Measurements from ENCODE around the gene CPE. TPM values are rescaled to one million over a fixed set of nuclear protein-coding genes. Genes with fewer than 3 reads are reported as not detected.

Gene CPE
- total RNA-seq, 1 experiment from 2014 or later = 29.3 TPM

DNA sequence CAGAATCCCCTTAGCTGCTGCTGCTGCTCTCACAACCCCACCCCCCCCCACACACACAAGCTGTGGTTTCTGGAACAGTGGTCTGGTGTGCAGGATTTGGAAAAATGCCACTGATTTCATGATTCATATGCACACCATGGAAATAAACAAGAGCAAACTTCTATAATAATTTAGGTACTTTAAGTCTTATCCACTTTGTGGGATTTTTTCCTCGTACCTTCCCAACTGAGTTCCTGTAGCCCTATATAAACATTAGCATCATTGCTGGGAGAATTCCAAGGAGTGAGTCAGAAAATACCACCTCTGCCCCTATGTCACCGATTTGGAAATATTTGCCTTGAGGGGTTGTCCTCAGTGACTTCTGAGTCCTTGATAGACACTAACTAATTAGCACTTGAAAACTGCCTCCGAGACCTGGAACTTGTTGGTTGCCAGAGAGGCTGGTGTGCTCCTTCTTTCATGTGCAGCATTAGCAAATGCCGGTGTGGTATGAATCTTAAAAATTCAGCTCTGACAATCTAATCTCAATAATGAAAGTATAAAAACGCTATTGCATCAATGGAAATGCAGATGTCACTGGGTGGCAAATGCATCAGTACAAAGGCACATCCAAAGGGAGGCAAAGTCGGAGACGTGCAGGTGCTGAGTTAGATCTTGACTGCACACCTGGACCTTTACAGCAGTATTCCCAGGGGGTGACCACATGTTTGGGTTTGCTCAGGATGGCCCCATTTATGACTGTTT is 61.8 kb downstream of the CPE start:
- H3K9me3 ChIP-seq (ENCODE audit: control insufficient read depth in 1 of 2, insufficient read depth in 1 of 2, low read depth in 1 of 2, low read length in 2 of 2) = no peaks in the 10 kb centered on the region
- DNase-seq (ENCODE audit: low read depth, low spot score) (peak; percentile 42), ATAC-seq (peak; percentile 77)
- 0 out of 2 replicates have a peak, but pooled peaks cover 3% of the 10 kb centered on the region for H3K27me3 ChIP-seq (ENCODE audit: insufficient read depth, low read length)
- BruUV-seq (replicated peaks) = no TSS peak
- no peak overlapping the region for H2AFZ ChIP-seq (ENCODE audit: low read depth, low read length, poor library complexity, severe bottlenecking)
- no peaks in the 10 kb centered on the region for H4K20me1 ChIP-seq (ENCODE audit: insufficient read depth)
- CTCF ChIA-PET = no interaction called here
- TF ChIP-seq FOSL1 (IDR thresholded peaks at IDR 0.05; ENCODE audit: low read depth) (peak; percentile 77), TCF7L2 (IDR thresholded peaks at IDR 0.05; ENCODE audit: borderline replicate concordance, extremely low read depth, insufficient read depth, insufficient read length) (peak; percentile 60), CBX3 (IDR thresholded peaks at IDR 0.05; ENCODE audit: low read depth) (no peak), ZNF274 (IDR thresholded peaks at IDR 0.05; ENCODE audit: low read depth, low read length) (no peak), ZFX (IDR thresholded peaks at IDR 0.05) (no peak), POLR2AphosphoS5 (IDR thresholded peaks at IDR 0.05; ENCODE audit: low read depth, low read length) (no peak), MAX (IDR thresholded peaks at IDR 0.05) (no peak), SP1 (IDR thresholded peaks at IDR 0.05; ENCODE audit: low read depth) (peak; percentile 44), YY1 (IDR thresholded peaks at IDR 0.05; ENCODE audit: extremely low read depth, insufficient replicate concordance, low read depth, low read length) (no peak), CEBPB (IDR thresholded peaks at IDR 0.05; ENCODE audit: low read depth) (peak; percentile 74), ELF1 (IDR thresholded peaks at IDR 0.05; ENCODE audit: borderline replicate concordance, low read depth) (no peak), SRF (IDR thresholded peaks at IDR 0.05; ENCODE audit: low read depth) (no peak), JUND (IDR thresholded peaks at IDR 0.05) (peak; percentile 63), EZH2phosphoT487 (IDR thresholded peaks at IDR 0.05; ENCODE audit: borderline replicate concordance) (no peak), POLR2A (IDR thresholded peaks at IDR 0.05; ENCODE audit: borderline replicate concordance, extremely low read depth, insufficient read depth, insufficient read length) (no peak), EGR1 (IDR thresholded peaks at IDR 0.05; ENCODE audit: low read depth) (no peak), SIN3A (IDR thresholded peaks at IDR 0.05; ENCODE audit: low read depth) (no peak)
- TF ChIP-seq, protein P1, sequence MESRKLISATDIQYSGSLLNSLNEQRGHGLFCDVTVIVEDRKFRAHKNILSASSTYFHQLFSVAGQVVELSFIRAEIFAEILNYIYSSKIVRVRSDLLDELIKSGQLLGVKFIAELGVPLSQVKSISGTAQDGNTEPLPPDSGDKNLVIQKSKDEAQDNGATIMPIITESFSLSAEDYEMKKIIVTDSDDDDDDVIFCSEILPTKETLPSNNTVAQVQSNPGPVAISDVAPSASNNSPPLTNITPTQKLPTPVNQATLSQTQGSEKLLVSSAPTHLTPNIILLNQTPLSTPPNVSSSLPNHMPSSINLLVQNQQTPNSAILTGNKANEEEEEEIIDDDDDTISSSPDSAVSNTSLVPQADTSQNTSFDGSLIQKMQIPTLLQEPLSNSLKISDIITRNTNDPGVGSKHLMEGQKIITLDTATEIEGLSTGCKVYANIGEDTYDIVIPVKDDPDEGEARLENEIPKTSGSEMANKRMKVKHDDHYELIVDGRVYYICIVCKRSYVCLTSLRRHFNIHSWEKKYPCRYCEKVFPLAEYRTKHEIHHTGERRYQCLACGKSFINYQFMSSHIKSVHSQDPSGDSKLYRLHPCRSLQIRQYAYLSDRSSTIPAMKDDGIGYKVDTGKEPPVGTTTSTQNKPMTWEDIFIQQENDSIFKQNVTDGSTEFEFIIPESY (IDR thresholded peaks at IDR 0.05; ENCODE audit: extremely low read depth, insufficient replicate concordance, low read length) = no peak
- TF ChIP-seq, protein P2, sequence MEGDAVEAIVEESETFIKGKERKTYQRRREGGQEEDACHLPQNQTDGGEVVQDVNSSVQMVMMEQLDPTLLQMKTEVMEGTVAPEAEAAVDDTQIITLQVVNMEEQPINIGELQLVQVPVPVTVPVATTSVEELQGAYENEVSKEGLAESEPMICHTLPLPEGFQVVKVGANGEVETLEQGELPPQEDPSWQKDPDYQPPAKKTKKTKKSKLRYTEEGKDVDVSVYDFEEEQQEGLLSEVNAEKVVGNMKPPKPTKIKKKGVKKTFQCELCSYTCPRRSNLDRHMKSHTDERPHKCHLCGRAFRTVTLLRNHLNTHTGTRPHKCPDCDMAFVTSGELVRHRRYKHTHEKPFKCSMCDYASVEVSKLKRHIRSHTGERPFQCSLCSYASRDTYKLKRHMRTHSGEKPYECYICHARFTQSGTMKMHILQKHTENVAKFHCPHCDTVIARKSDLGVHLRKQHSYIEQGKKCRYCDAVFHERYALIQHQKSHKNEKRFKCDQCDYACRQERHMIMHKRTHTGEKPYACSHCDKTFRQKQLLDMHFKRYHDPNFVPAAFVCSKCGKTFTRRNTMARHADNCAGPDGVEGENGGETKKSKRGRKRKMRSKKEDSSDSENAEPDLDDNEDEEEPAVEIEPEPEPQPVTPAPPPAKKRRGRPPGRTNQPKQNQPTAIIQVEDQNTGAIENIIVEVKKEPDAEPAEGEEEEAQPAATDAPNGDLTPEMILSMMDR (IDR thresholded peaks at IDR 0.05 in 2 of 3, conservative IDR thresholded peaks at IDR 0.05 in 1 of 3; ENCODE audit: borderline replicate concordance in 1 of 3, insufficient read depth in 1 of 3, low read depth in 2 of 3, low read length in 2 of 3) = no peak
- H3K9me2 ChIP-seq (ENCODE audit: insufficient read depth) = no peaks in the 10 kb centered on the region
- intact Hi-C loops (cut with micrococcal nuclease) = no loop called here
- POLR2A ChIA-PET = no interaction called here
- H3K4me2 ChIP-seq (ENCODE audit: low read length) = peak overlapping the region; percentile 56
- no peaks in the 10 kb centered on the region for H3K79me2 ChIP-seq (ENCODE audit: insufficient read depth, low read length)
- RAD21 ChIA-PET (ENCODE audit: low non-redundant PET in 1 of 2, low total read pairs in 2 of 2, uncharacterized antibody in 2 of 2, unreplicated experiment in 2 of 2) = interaction anchor here in 1 of 2 experiments (0.7 kb wide), 1 partner anchor 335 kb away, joined by 8 read pairs; no protein-coding TSS in a partner anchor
- no peaks in the 10 kb centered on the region for H3K36me3 ChIP-seq (ENCODE audit: control insufficient read depth in 1 of 2, insufficient read depth in 2 of 2, low read length in 2 of 2)
- no peak overlapping the region for H3K9ac ChIP-seq (ENCODE audit: low read length)
- no peak overlapping the region for H3K27ac ChIP-seq (ENCODE audit: low read depth, low read length)
- H3K4me1 ChIP-seq (ENCODE audit: control insufficient read depth in 1 of 2, insufficient read depth in 2 of 2, low read length in 2 of 2) = peaks cover 26 to 41% of the 10 kb centered on the region in 2 experiments
- H3K4me3 ChIP-seq (replicated peaks in 1 of 2; ENCODE audit: low read depth in 1 of 2, low read length in 2 of 2) = 0 out of 4 replicates have a peak overlapping the region, but pooled peaks of 1 of the 2 experiments have one; percentile 29

Data from HCT116 (cell line).